ENCODE measurements around the gene RCBTB1.

GRCh38 chr13:49495783-49496762 lies 89.3 kb downstream of the RCBTB1 start, which contains the start of gene PHF11:
- no peak for TF ChIP-seq POLR2AphosphoS5 (IDR thresholded peaks at IDR 0.05; ENCODE audit: low read depth, low read length)
- no peak for TF ChIP-seq TAF1 (IDR thresholded peaks at IDR 0.05; ENCODE audit: borderline replicate concordance, insufficient read depth, low read length)
- TF ChIP-seq SIN3A (IDR thresholded peaks at IDR 0.05; ENCODE audit: borderline replicate concordance, insufficient read depth, low read length): no peak
- TF ChIP-seq FOXP2 (optimal IDR thresholded peaks at IDR 0.05; ENCODE audit: borderline replicate concordance, extremely low read depth, extremely low read length, insufficient read depth): no peak
